H1 (cell line): Measurements from ENCODE around the gene SSNA1. TPM values are rescaled to one million over a fixed set of nuclear protein-coding genes. Genes with fewer than 3 reads are reported as not detected.

ENCODE experiments used
- CTCF ChIA-PET: fragments of 300-600 bp; sonication (Branson Sonifier 250); formaldehyde crosslinking; loops from one replicate; lab custom pipeline; 2021; ENCODE audit not compliant: partially characterized antibody; lab: Charles Lee
- POLR2A ChIA-PET: fragments of 300-600 bp; sonication (Branson Sonifier 250); formaldehyde crosslinking; loops from one replicate; lab custom pipeline; 2021; ENCODE audit warnings: inconsistent platforms; ENCODE audit not compliant: partially characterized antibody; lab: Charles Lee
- DNase-seq, 2 experiments: peaks; one replicate each; pipeline versions ENCODE4 v3.0.0 to v3.0.0-alpha.2; 2010 to 2022; ENCODE audit warnings: low spot score in 2 of 2, low read depth in 1 of 2, mixed read lengths in 1 of 2
- FAIRE-seq: peaks from 2 replicates; lab custom pipeline; 2011; peaks lifted over from hg19 to GRCh38; lab: Jason Lieb, UNC
- H2AFZ ChIP-seq: 2 replicates; pipeline ENCODE4 v1.8.1; 2012; ENCODE audit warnings: low read length, inconsistent platforms
- H2AK5ac ChIP-seq: 2 replicates; pipeline ENCODE4 v1.6.1; 2013; ENCODE audit warnings: low read depth, low read length
- H2BK120ac ChIP-seq: replicated peaks from 2 replicates; pipeline ENCODE3; 2013; ENCODE audit warnings: low read depth, low read length, inconsistent platforms
- H2BK12ac ChIP-seq: 2 replicates; pipeline ENCODE4 v1.6.1; 2013; ENCODE audit warnings: low read depth, low read length
- H2BK15ac ChIP-seq: 2 replicates; pipeline ENCODE4 v1.6.1; 2013; ENCODE audit warnings: low read length
- H2BK20ac ChIP-seq: 2 replicates; pipeline ENCODE4 v1.6.1; 2013; ENCODE audit warnings: low read length
- H2BK5ac ChIP-seq: 2 replicates; pipeline ENCODE4 v1.6.1; 2013; ENCODE audit warnings: low read depth, low read length
- H3K14ac ChIP-seq: 2 replicates; pipeline ENCODE4 v1.6.1; 2013; ENCODE audit warnings: inconsistent platforms; ENCODE audit not compliant: insufficient read length
- H3K18ac ChIP-seq: 2 replicates; pipeline ENCODE4 v1.6.1; 2013; ENCODE audit warnings: low read length; ENCODE audit errors: extremely low read depth
- H3K23ac ChIP-seq: 2 replicates; pipeline ENCODE4 v1.6.1; 2013; ENCODE audit warnings: inconsistent platforms; ENCODE audit not compliant: insufficient read length
- H3K23me2 ChIP-seq: 2 replicates; pipeline ENCODE4 v1.6.1; 2013; ENCODE audit warnings: low read depth, low read length
- H3K27ac ChIP-seq: 2 replicates; pipeline ENCODE4 v1.6.1; 2011; ENCODE audit warnings: low read depth, low read length, inconsistent platforms
- H3K27me3 ChIP-seq, 4 experiments: replicated peaks in 1 of 4; 1 replicate in 1 of 4; 2 replicates in 3 of 4; pipeline versions ENCODE4 v1.6.1 to v1.8.1; 2011 to 2013; ENCODE audit warnings: low read length in 3 of 4, mild to moderate bottlenecking in 3 of 4, inconsistent platforms in 2 of 4, mixed read lengths in 2 of 4, moderate library complexity in 1 of 4; ENCODE audit not compliant: control insufficient read depth in 3 of 4, insufficient read depth in 3 of 4; ENCODE audit errors: extremely low read depth in 1 of 4
- H3K36me3 ChIP-seq, 4 experiments: 2 replicates each; pipeline versions ENCODE4 v1.6.1 to v1.8.1; 2011 to 2013; ENCODE audit warnings: mild to moderate bottlenecking in 4 of 4, low read length in 3 of 4, moderate library complexity in 2 of 4, control low read depth in 1 of 4, inconsistent platforms in 1 of 4; ENCODE audit not compliant: insufficient read depth in 4 of 4, control insufficient read depth in 2 of 4
- H3K4ac ChIP-seq: replicated peaks from 2 replicates; pipeline ENCODE3; 2013; ENCODE audit warnings: low read length, low read depth, mixed read lengths, inconsistent platforms; ENCODE audit not compliant: insufficient read length
- H3K4me1 ChIP-seq, 4 experiments: replicated peaks in 1 of 4; 1 replicate in 1 of 4; 2 replicates in 3 of 4; pipeline versions ENCODE4 v1.6.1 to v1.8.1; 2011 to 2013; ENCODE audit warnings: low read length in 3 of 4, inconsistent platforms in 2 of 4, mixed read lengths in 1 of 4; ENCODE audit not compliant: insufficient read depth in 4 of 4, control insufficient read depth in 3 of 4
- H3K4me2 ChIP-seq, 2 experiments: 2 replicates each; pipeline versions ENCODE4 v1.6.1 to v1.8.1; 2011 to 2013; ENCODE audit warnings: low read depth in 2 of 2, low read length in 2 of 2, control low read depth in 1 of 2, inconsistent platforms in 1 of 2, mild to moderate bottlenecking in 1 of 2; ENCODE audit not compliant: insufficient read depth in 1 of 2
- H3K4me3 ChIP-seq, 4 experiments: fragments of 200-600, 300-600 bp in 1 of 4; sonication (generic), shearing (Covaris generic), sonication (Bioruptor Twin) in 1 of 4; 2 replicates each; pipeline versions ENCODE4 v1.5.1 to v1.8.1; 2011 to 2016; ENCODE audit warnings: low read length in 4 of 4, low read depth in 3 of 4, control low read depth in 2 of 4, inconsistent platforms in 2 of 4, mild to moderate bottlenecking in 2 of 4, mixed read lengths in 1 of 4, moderate library complexity in 1 of 4; ENCODE audit not compliant: insufficient read depth in 2 of 4; ENCODE audit errors: extremely low read depth in 1 of 4
- H3K56ac ChIP-seq: replicated peaks from 2 replicates; pipeline ENCODE3; 2013; ENCODE audit warnings: low read depth, mild to moderate bottlenecking, mixed read lengths, low read length, inconsistent platforms; ENCODE audit not compliant: insufficient read length
- H3K79me1 ChIP-seq: 2 replicates; pipeline ENCODE4 v1.6.1; 2013; ENCODE audit warnings: low read depth, low read length, control low read depth
- H3K79me2 ChIP-seq, 2 experiments: 2 replicates each; pipeline versions ENCODE4 v1.6.1 to v1.8.1; 2012 to 2013; ENCODE audit warnings: low read length in 2 of 2, mild to moderate bottlenecking in 2 of 2, inconsistent platforms in 1 of 2; ENCODE audit not compliant: insufficient read depth in 2 of 2, control insufficient read depth in 1 of 2
- H3K9ac ChIP-seq, 4 experiments: replicated peaks in 1 of 4; 1 replicate in 1 of 4; 2 replicates in 3 of 4; pipeline versions ENCODE4 v1.6.1 to v1.8.1; 2011 to 2013; ENCODE audit warnings: low read depth in 3 of 4, low read length in 3 of 4, control low read depth in 2 of 4, mild to moderate bottlenecking in 2 of 4, moderate library complexity in 2 of 4, inconsistent platforms in 1 of 4; ENCODE audit errors: extremely low read depth in 1 of 4
- H3K9me3 ChIP-seq, 2 experiments: 2 replicates each; pipeline versions ENCODE4 v1.6.1 to v1.8.1; 2012 to 2013; ENCODE audit warnings: mild to moderate bottlenecking in 2 of 2, moderate library complexity in 2 of 2, control low read depth in 1 of 2, inconsistent platforms in 1 of 2, low read depth in 1 of 2, low read length in 1 of 2, mixed read lengths in 1 of 2; ENCODE audit not compliant: insufficient read depth in 2 of 2
- H4K20me1 ChIP-seq, 2 experiments: replicated peaks in 1 of 2; 2 replicates each; pipeline versions ENCODE3 to v1.8.1; 2011 to 2013; ENCODE audit warnings: inconsistent platforms in 2 of 2, low read length in 2 of 2, mild to moderate bottlenecking in 1 of 2; ENCODE audit not compliant: insufficient read depth in 2 of 2, control insufficient read depth in 1 of 2
- H4K5ac ChIP-seq: 2 replicates; pipeline ENCODE4 v1.6.1; 2013; ENCODE audit warnings: low read length, low read depth, mixed read lengths, inconsistent platforms; ENCODE audit not compliant: insufficient read length
- H4K8ac ChIP-seq: 2 replicates; pipeline ENCODE4 v1.8.0; 2013; ENCODE audit warnings: mild to moderate bottlenecking, moderate library complexity, low read length, inconsistent platforms; ENCODE audit not compliant: insufficient read depth; ENCODE audit errors: extremely low read depth
- H4K91ac ChIP-seq: replicated peaks from 2 replicates; pipeline ENCODE3; 2013; ENCODE audit warnings: low read length, mixed read lengths, inconsistent platforms; ENCODE audit not compliant: insufficient read length
- CBX8 ChIP-seq: fragments of 300-800, 300-1000 bp; sonication (generic); IDR thresholded peaks from 2 replicates; pipeline ENCODE4 v1.7.1; 2016; ENCODE audit warnings: low read depth, low read length, borderline replicate concordance
- CEBPB ChIP-seq: IDR thresholded peaks from 2 replicates; pipeline ENCODE4 v1.6.1; 2012; ENCODE audit warnings: low read depth, low read length
- CTBP2 ChIP-seq: IDR thresholded peaks from 2 replicates; pipeline ENCODE4 v1.7.0; 2011; ENCODE audit warnings: borderline replicate concordance, mild to moderate bottlenecking, moderate library complexity, mixed read lengths, low read length; ENCODE audit not compliant: insufficient read depth, insufficient read length
- EGR1 ChIP-seq: IDR thresholded peaks from 2 replicates; pipeline ENCODE4 v1.6.1; 2011; ENCODE audit warnings: low read depth, low read length, borderline replicate concordance
- KDM4A ChIP-seq: IDR thresholded peaks from one replicate; pipeline ENCODE4 v1.7.1; 2012; ENCODE audit warnings: low read depth, mild to moderate bottlenecking, moderate library complexity, low read length, inconsistent platforms; ENCODE audit not compliant: severe bottlenecking
- NANOG ChIP-seq: IDR thresholded peaks from 2 replicates; pipeline ENCODE4 v1.6.1; 2011; ENCODE audit warnings: low read length, low read depth, mild to moderate bottlenecking, inconsistent platforms; ENCODE audit not compliant: insufficient read depth, poor library complexity, severe bottlenecking
- PHF8 ChIP-seq: fragments of 200-600 bp; sonication (generic); conservative IDR thresholded peaks from 2 replicates; pipeline ENCODE4 v1.7.1; 2012; ENCODE audit warnings: low read depth, mild to moderate bottlenecking, inconsistent platforms, low read length, moderate library complexity
- POLR2A ChIP-seq, 2 experiments: IDR thresholded peaks; 1 replicate in 1 of 2; 2 replicates in 1 of 2; pipeline ENCODE4 v1.6.1; 2011; ENCODE audit warnings: low read depth in 2 of 2, low read length in 2 of 2, mild to moderate bottlenecking in 2 of 2; ENCODE audit errors: control extremely low read depth in 1 of 2
- RFX5 ChIP-seq: IDR thresholded peaks from 2 replicates; pipeline ENCODE4 v1.6.1; 2011; ENCODE audit warnings: low read depth, low read length, improper control_type of control experiment, borderline replicate concordance
- TAF7 ChIP-seq: optimal IDR thresholded peaks from 2 replicates; pipeline ENCODE3; 2011; ENCODE audit warnings: low read depth, mild to moderate bottlenecking, inconsistent platforms, low read length, moderate library complexity, borderline replicate concordance
- WGBS, 2 experiments: shearing (Covaris generic) in 1 of 2; methylation state at CpG; one replicate each; pipeline versions ENCODE4 v1.1.6 to v1.1.7; 2013 to 2015; ENCODE audit warnings: low lambda C conversion rate in 2 of 2, mixed read lengths in 2 of 2, inconsistent platforms in 1 of 2, low coverage in 1 of 2, missing lambda C conversion rate in 1 of 2; ENCODE audit not compliant: insufficient replicate concordance in 2 of 2, insufficient coverage in 1 of 2, insufficient read length in 1 of 2; ENCODE audit errors: extremely low coverage in 1 of 2, missing lambda C conversion rate in 1 of 2; 5-methylcytosine and 5-hydroxymethylcytosine counted together
- polyA plus RNA-seq, 7 experiments: library from polyadenylated mRNA; depleted of rRNA in 3 of 7; stranded (reverse) in 5 of 7; unstranded in 2 of 7; fragments of >200 nt in 5 of 7; fragments of 200-250 nt in 2 of 7; gene quantifications; 1 replicate in 5 of 7; 2 replicates in 1 of 7; 4 replicates in 1 of 7; pipeline versions ENCODE4 v1.2.1 to v1.2.3, GENCODE V29; 2011 to 2013; ENCODE audit warnings: missing spikeins in 2 of 7, mixed read lengths in 2 of 7
- total RNA-seq: library from RNA; stranded (reverse); fragmentation: NEBNext Ultra II Directional; extraction: Animal tissue kit (Norgen Biotek cat#: 25700); gene quantifications from 2 replicates; pipeline ENCODE4 v1.2.1, GENCODE V29; 2021

The SSNA1 gene
- total and polyA plus RNA-seq, 2 of the 8 experiments (the other 6 are each of a cell fraction or from before 2014, with no cell fraction given): 87.3 to 157 TPM

DNA sequence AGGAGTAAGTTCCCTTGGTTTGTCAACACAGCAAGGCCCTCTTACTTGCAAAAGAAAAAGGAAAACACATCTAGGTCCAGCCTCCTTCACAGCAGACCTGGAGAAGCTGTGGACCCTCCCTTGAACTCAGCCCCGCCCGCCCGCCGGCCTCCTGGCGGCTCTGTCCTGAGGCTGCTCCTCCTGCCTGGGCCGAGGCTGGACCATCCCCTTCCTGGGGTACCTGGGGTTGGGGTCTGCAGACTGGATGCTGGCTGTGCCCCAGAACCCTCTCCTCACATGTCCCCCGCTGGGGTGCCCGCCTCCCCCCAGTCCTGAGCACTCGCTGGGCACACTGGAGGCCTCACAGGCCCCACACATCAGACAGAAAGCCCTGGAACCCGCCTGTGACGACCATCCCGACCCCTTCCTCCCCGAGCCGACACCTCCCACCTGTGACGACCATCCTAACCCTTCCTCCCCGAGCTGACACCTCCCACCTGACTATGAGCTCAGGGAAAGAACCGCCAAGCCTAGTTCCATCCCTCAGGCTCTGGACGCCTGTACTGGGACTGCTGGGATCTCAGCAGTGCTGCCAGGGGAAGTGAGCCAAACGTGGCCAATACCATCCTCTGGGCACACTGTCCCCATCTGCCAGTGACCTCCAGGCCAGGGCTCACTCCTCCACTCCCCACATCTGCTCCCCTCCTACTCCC is 9.4 kb upstream of the SSNA1 start:
- DNase-seq: no peak
- POLR2A ChIA-PET: interaction anchor here (1.1 to 1.2 kb wide), 2 partner anchors 10 to 22 kb away, joined by 4 read pairs; partner anchors contain the start of genes ANAPC2, SSNA1 and TPRN
- no peak for FAIRE-seq
- Histone ChIP-seq H3K9me3 (no peaks in the 10 kb centered on the region), H4K8ac (no peak overlapping the region), H3K4ac (no peak overlapping the region), H3K4me2 (no peak overlapping the region), H2BK12ac (no peak overlapping the region), H3K27ac (no peak overlapping the region), H2BK20ac (no peak overlapping the region), H3K4me1 (peaks cover 0 to 8% (median 3%) of the 10 kb centered on the region in 4 experiments; a peak in 5 of 7 replicates), H3K9ac (no peak overlapping the region), H3K56ac (no peak overlapping the region), H2AFZ (no peak overlapping the region), H2BK5ac (no peak overlapping the region), H3K14ac (no peak overlapping the region), H4K5ac (no peak overlapping the region), H3K4me3 (no peak overlapping the region), H3K79me1 (no peaks in the 10 kb centered on the region; the same call in 1 of the 2 replicates), H4K20me1 (peaks cover 2 to 26% of the 10 kb centered on the region in 2 experiments), H3K23ac (no peak overlapping the region), H3K23me2 (no peaks in the 10 kb centered on the region), H3K18ac (no peak overlapping the region), H2BK15ac (no peak overlapping the region), H2BK120ac (no peak overlapping the region), H3K79me2 (no peaks in the 10 kb centered on the region), H3K27me3 (no peaks in the 10 kb centered on the region; a peak in 2 of 7 replicates), H4K91ac (no peak overlapping the region), H3K36me3 (peaks cover 0 to 34% (median 10%) of the 10 kb centered on the region in 4 experiments; a peak in 6 of 8 replicates), H2AK5ac (no peak overlapping the region)
- CTCF ChIA-PET: interaction anchor here (0.9 to 3.0 kb wide), 6 partner anchors 12 to 111 kb away, joined by 3 to 21 read pairs (median 4); no protein-coding TSS in a partner anchor
- WGBS, 2 experiments: 90% methylated on average over 19 of the region's 19 CpGs; no CpG with 5 or more reads in 1 of the 2 experiments
- TF ChIP-seq CBX8 (no peak), PHF8 (no peak), CEBPB (no peak), NANOG (no peak), EGR1 (no peak), RFX5 (no peak), POLR2A (IDR thresholded peaks at IDR 0.05; ENCODE audit: control extremely low read depth in 1 of 2, low read depth in 2 of 2, low read length in 2 of 2) (no peak), CTBP2 (no peak), KDM4A (no peak), TAF7 (no peak)
